Tibial nerve (tissue), 4 donors: Measurements from ENCODE around the gene XRRA1.

Source experiments
- EP300 ChIP-seq, 2 donors: sonication (generic); formaldehyde crosslinking; IDR thresholded peaks; one replicate each; pipeline ENCODE4 v1.6.1; 2017; ENCODE audit warnings: antibody characterized with exemption in 2 of 2, mild to moderate bottlenecking in 1 of 2
- POLR2A ChIP-seq, 2 donors: fragments of 450-650 bp; IDR thresholded peaks; one replicate each; pipeline ENCODE4 v1.6.1; 2017; ENCODE audit warnings: antibody characterized with exemption in 2 of 2, mild to moderate bottlenecking in 2 of 2, moderate library complexity in 2 of 2
- TF ChIP-seq, protein P1 (sequence below), 5 experiments: fragments of 200-600 bp in 3 of 5; fragments of 450-650 bp in 2 of 5; sonication (generic) in 3 of 5; IDR thresholded peaks; one replicate each; pipeline ENCODE4 v1.5.1; 2016 to 2019; ENCODE audit warnings: antibody characterized with exemption in 5 of 5, mild to moderate bottlenecking in 3 of 5, moderate library complexity in 2 of 5

DNA sequence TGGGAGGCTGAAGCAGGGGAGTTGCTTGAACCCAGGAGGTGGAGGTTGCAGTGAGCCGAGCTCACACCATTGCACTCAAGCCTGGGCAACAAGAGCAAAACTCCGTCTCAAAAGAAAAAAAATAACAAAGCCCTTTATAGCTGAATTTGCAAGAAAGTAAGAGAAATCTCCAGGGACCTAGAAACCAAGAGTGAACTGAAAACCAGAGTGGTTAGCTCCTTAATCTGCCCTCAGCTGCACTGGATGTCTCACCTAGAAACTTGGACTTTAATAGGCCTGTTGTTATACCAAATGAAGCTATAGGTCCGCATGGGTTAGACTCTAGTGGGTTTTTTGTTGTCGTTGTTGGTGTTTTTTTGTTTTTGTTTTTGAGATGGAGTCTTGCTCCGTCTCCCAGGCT lies 44.0 kb upstream of the XRRA1 start:
- TF ChIP-seq, protein P1, sequence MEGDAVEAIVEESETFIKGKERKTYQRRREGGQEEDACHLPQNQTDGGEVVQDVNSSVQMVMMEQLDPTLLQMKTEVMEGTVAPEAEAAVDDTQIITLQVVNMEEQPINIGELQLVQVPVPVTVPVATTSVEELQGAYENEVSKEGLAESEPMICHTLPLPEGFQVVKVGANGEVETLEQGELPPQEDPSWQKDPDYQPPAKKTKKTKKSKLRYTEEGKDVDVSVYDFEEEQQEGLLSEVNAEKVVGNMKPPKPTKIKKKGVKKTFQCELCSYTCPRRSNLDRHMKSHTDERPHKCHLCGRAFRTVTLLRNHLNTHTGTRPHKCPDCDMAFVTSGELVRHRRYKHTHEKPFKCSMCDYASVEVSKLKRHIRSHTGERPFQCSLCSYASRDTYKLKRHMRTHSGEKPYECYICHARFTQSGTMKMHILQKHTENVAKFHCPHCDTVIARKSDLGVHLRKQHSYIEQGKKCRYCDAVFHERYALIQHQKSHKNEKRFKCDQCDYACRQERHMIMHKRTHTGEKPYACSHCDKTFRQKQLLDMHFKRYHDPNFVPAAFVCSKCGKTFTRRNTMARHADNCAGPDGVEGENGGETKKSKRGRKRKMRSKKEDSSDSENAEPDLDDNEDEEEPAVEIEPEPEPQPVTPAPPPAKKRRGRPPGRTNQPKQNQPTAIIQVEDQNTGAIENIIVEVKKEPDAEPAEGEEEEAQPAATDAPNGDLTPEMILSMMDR (IDR thresholded peaks at IDR 0.05): no peak
- TF ChIP-seq EP300 (IDR thresholded peaks at IDR 0.05): no peak
- TF ChIP-seq POLR2A (IDR thresholded peaks at IDR 0.05): no peak
